HepG2 (cell line): Measurements from ENCODE around the gene P4HB. TPM values are rescaled to one million over a fixed set of nuclear protein-coding genes. Genes with fewer than 3 reads are reported as not detected.

Experiments used
- ARHGAP35 ChIP-seq: sonication (generic); formaldehyde crosslinking; IDR thresholded peaks from 2 replicates; pipeline ENCODE4 v1.9.0; 2022; ENCODE audit warnings: mild to moderate bottlenecking, inconsistent platforms, moderate library complexity, missing genetic modification reagents, borderline replicate concordance
- DR1 ChIP-seq: sonication (generic); formaldehyde crosslinking; IDR thresholded peaks from 2 replicates; pipeline ENCODE4 v1.8.0; 2021; ENCODE audit warnings: mild to moderate bottlenecking, missing genetic modification reagents, inconsistent platforms
- ESRRA ChIP-seq: sonication (generic); formaldehyde crosslinking; IDR thresholded peaks from 2 replicates; pipeline ENCODE4 v1.5.1; 2020; ENCODE audit warnings: mild to moderate bottlenecking, low read depth, missing genetic modification reagents
- HNRNPLL ChIP-seq: fragments of 200-400 bp; formaldehyde crosslinking; IDR thresholded peaks from 2 replicates; pipeline ENCODE4 v1.6.1; 2017; ENCODE audit warnings: mild to moderate bottlenecking, low read depth, low read length; ENCODE audit not compliant: poor library complexity, severe bottlenecking
- MXI1 ChIP-seq: IDR thresholded peaks from 3 replicates; pipeline ENCODE4 v1.6.1; 2012; ENCODE audit warnings: low read depth, low read length, inconsistent platforms, borderline replicate concordance
- MYC ChIP-seq: sonication (generic); formaldehyde crosslinking; IDR thresholded peaks from 2 replicates; pipeline ENCODE4 v1.9.0; 2021; ENCODE audit warnings: missing genetic modification reagents, borderline replicate concordance
- SKI ChIP-seq: fragments of 450-650 bp; IDR thresholded peaks from one replicate; pipeline ENCODE4 v1.6.1; 2018; ENCODE audit warnings: mild to moderate bottlenecking; ENCODE audit not compliant: partially characterized antibody
- SOX5 ChIP-seq: IDR thresholded peaks from 2 replicates; pipeline ENCODE4 v1.6.1; 2016; ENCODE audit warnings: borderline replicate concordance
- SP1 ChIP-seq, 2 experiments: fragments of 450-650 bp in 1 of 2; sonication (generic) in 1 of 2; formaldehyde crosslinking in 1 of 2; IDR thresholded peaks; 2 replicates each; pipeline versions ENCODE4 v1.4.0 to v1.6.1; 2016 to 2020; ENCODE audit warnings: missing genetic modification reagents in 1 of 2
- TCF7L2 ChIP-seq: IDR thresholded peaks from 2 replicates; pipeline ENCODE4 v1.6.1; 2011; ENCODE audit warnings: mild to moderate bottlenecking, low read depth, low read length, moderate library complexity
- U2AF2 ChIP-seq: fragments of 200-400 bp; formaldehyde crosslinking; IDR thresholded peaks from 2 replicates; pipeline ENCODE4 v1.6.1; 2017; ENCODE audit warnings: low read depth, mild to moderate bottlenecking, low read length
- ZFP36 ChIP-seq: fragments of 150-350 bp; IDR thresholded peaks from 2 replicates; pipeline ENCODE4 v1.6.1; 2018; ENCODE audit warnings: borderline replicate concordance, low read length, low read depth; ENCODE audit not compliant: partially characterized antibody
- ZNF768 ChIP-seq: sonication (generic); formaldehyde crosslinking; IDR thresholded peaks from 2 replicates; pipeline ENCODE4 v1.4.0; 2020; ENCODE audit warnings: missing genetic modification reagents
- ZNF792 ChIP-seq: IDR thresholded peaks from 2 replicates; pipeline ENCODE4 v1.6.1; 2016
- polyA plus RNA-seq, 8 experiments: library from polyadenylated mRNA; depleted of rRNA in 3 of 8; stranded (reverse) in 7 of 8; unstranded in 1 of 8; fragments of >200 nt; fragmentation: Illumina TruSeq in 4 of 8; extraction: Trizol in 4 of 8; gene quantifications; 2 replicates each; pipeline versions ENCODE4 v1.2.1 to v1.2.3, GENCODE V29; 2011 to 2016; ENCODE audit warnings: low read depth in 4 of 8, missing spikeins in 1 of 8, mixed read lengths in 1 of 8; ENCODE audit not compliant: insufficient read depth in 1 of 8
- total RNA-seq, 5 experiments: library from RNA; depleted of rRNA; stranded (reverse); fragments of >200 nt; fragmentation: Illumina TruSeq; extraction: Trizol; gene quantifications; 2 replicates each; pipeline ENCODE4 v1.2.3, GENCODE V29; 2016; ENCODE audit warnings: low read depth in 1 of 5
- TF ChIP-seq, protein P1 (sequence below): sonication (generic); formaldehyde crosslinking; IDR thresholded peaks from 2 replicates; pipeline ENCODE4 v1.8.1; 2022; ENCODE audit warnings: low read depth, mild to moderate bottlenecking, missing genetic modification reagents
- TF ChIP-seq, protein P2 (sequence below): fragments of 450-650 bp; IDR thresholded peaks from 2 replicates; pipeline ENCODE4 v1.6.1; 2016
- TF ChIP-seq, protein P3 (sequence below): sonication (generic); formaldehyde crosslinking; conservative IDR thresholded peaks from 2 replicates; pipeline ENCODE4 v1.4.0; 2020; ENCODE audit warnings: missing genetic modification reagents
- TF ChIP-seq, protein P4 (sequence below): sonication (generic); formaldehyde crosslinking; IDR thresholded peaks from 2 replicates; pipeline ENCODE4 v1.4.0; 2020; ENCODE audit warnings: missing genetic modification reagents

P4HB gene
- total and polyA plus RNA-seq, 2 of the 13 experiments (the other 11 are each of a cell fraction or from before 2014, with no cell fraction given): 185 to 782 TPM

DNA sequence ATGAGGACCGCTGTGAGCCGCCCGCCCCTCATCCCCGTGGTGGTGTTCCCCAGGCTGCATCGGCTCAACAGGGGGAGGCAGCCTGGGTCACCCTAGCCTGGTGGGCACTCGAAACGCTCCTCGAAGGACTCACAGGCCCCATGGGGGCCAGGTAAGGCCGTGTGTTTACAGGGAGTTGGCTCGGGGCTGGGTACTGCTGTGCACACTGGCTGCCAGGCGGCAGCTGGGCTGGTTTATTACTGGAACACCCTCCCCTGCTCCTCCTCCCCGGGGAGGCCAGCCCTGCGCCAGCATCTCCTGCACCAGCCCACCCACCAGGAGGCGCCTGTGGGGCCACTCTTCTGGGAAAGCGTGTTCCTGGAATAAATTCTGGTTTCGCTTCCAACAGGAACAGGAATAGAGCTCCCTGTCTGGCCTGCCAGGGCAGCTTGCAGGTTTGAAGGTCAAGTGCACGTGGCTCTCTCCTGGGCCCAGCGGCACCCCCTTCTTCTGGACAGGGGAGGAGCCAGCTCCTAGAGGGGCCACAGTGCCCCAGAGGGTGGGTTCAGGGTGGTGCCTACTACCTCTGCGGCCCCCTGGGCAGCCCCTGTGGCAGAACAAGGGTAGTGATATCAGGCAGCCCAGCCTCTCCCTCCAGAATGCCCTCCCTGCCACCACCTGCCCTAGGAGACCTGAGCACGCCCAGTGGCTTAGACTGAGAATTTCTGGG lies 38.6 kb downstream of the P4HB start (continued):
- 0 out of 2 replicates have a peak, but pooled peaks have one; percentile 47 for TF ChIP-seq DR1 (CRISPR knock-in tag)
- peak; percentile 59 for TF ChIP-seq SOX5 (CRISPR knock-in tag)
- TF ChIP-seq SKI: peak; percentile 85
- TF ChIP-seq, protein P1, sequence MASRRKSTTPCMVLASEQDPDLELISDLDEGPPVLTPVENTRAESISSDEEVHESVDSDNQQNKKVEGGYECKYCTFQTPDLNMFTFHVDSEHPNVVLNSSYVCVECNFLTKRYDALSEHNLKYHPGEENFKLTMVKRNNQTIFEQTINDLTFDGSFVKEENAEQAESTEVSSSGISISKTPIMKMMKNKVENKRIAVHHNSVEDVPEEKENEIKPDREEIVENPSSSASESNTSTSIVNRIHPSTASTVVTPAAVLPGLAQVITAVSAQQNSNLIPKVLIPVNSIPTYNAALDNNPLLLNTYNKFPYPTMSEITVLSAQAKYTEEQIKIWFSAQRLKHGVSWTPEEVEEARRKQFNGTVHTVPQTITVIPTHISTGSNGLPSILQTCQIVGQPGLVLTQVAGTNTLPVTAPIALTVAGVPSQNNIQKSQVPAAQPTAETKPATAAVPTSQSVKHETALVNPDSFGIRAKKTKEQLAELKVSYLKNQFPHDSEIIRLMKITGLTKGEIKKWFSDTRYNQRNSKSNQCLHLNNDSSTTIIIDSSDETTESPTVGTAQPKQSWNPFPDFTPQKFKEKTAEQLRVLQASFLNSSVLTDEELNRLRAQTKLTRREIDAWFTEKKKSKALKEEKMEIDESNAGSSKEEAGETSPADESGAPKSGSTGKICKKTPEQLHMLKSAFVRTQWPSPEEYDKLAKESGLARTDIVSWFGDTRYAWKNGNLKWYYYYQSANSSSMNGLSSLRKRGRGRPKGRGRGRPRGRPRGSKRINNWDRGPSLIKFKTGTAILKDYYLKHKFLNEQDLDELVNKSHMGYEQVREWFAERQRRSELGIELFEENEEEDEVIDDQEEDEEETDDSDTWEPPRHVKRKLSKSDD (CRISPR knock-in tag): no peak
- TF ChIP-seq, protein P2, sequence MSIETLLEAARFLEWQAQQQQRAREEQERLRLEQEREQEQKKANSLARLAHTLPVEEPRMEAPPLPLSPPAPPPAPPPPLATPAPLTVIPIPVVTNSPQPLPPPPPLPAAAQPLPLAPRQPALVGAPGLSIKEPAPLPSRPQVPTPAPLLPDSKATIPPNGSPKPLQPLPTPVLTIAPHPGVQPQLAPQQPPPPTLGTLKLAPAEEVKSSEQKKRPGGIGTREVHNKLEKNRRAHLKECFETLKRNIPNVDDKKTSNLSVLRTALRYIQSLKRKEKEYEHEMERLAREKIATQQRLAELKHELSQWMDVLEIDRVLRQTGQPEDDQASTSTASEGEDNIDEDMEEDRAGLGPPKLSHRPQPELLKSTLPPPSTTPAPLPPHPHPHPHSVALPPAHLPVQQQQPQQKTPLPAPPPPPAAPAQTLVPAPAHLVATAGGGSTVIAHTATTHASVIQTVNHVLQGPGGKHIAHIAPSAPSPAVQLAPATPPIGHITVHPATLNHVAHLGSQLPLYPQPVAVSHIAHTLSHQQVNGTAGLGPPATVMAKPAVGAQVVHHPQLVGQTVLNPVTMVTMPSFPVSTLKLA: peak; percentile 10; the same call in 1 of the 2 replicates
- peak; percentile 43 for TF ChIP-seq HNRNPLL
- 0 out of 2 replicates have a peak, but pooled peaks have one; percentile 21 for TF ChIP-seq ARHGAP35
- no peak for TF ChIP-seq TCF7L2
- peak; percentile 19; the same call in 1 of the 2 replicates for TF ChIP-seq ESRRA
- peak; percentile 64; the same call in 1 of the 2 replicates for TF ChIP-seq MYC (CRISPR knock-in tag)
- TF ChIP-seq ZNF792: peak; percentile 28; the same call in 1 of the 2 replicates
- TF ChIP-seq ZFP36: no peak
- peak; percentile 98 for TF ChIP-seq ZNF768 (CRISPR knock-in tag)
- TF ChIP-seq SP1 (IDR thresholded peaks at IDR 0.05): no peak
- peak; percentile 38; the same call in 1 of the 2 replicates for TF ChIP-seq SP1 (CRISPR knock-in tag; IDR thresholded peaks at IDR 0.05)
- no peak for TF ChIP-seq U2AF2
- TF ChIP-seq, protein P3, sequence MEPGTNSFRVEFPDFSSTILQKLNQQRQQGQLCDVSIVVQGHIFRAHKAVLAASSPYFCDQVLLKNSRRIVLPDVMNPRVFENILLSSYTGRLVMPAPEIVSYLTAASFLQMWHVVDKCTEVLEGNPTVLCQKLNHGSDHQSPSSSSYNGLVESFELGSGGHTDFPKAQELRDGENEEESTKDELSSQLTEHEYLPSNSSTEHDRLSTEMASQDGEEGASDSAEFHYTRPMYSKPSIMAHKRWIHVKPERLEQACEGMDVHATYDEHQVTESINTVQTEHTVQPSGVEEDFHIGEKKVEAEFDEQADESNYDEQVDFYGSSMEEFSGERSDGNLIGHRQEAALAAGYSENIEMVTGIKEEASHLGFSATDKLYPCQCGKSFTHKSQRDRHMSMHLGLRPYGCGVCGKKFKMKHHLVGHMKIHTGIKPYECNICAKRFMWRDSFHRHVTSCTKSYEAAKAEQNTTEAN: peak; percentile 61; the same call in 1 of the 2 replicates
- TF ChIP-seq MXI1: peak; percentile 61; the same call in 1 of the 3 replicates
- TF ChIP-seq, protein P4, sequence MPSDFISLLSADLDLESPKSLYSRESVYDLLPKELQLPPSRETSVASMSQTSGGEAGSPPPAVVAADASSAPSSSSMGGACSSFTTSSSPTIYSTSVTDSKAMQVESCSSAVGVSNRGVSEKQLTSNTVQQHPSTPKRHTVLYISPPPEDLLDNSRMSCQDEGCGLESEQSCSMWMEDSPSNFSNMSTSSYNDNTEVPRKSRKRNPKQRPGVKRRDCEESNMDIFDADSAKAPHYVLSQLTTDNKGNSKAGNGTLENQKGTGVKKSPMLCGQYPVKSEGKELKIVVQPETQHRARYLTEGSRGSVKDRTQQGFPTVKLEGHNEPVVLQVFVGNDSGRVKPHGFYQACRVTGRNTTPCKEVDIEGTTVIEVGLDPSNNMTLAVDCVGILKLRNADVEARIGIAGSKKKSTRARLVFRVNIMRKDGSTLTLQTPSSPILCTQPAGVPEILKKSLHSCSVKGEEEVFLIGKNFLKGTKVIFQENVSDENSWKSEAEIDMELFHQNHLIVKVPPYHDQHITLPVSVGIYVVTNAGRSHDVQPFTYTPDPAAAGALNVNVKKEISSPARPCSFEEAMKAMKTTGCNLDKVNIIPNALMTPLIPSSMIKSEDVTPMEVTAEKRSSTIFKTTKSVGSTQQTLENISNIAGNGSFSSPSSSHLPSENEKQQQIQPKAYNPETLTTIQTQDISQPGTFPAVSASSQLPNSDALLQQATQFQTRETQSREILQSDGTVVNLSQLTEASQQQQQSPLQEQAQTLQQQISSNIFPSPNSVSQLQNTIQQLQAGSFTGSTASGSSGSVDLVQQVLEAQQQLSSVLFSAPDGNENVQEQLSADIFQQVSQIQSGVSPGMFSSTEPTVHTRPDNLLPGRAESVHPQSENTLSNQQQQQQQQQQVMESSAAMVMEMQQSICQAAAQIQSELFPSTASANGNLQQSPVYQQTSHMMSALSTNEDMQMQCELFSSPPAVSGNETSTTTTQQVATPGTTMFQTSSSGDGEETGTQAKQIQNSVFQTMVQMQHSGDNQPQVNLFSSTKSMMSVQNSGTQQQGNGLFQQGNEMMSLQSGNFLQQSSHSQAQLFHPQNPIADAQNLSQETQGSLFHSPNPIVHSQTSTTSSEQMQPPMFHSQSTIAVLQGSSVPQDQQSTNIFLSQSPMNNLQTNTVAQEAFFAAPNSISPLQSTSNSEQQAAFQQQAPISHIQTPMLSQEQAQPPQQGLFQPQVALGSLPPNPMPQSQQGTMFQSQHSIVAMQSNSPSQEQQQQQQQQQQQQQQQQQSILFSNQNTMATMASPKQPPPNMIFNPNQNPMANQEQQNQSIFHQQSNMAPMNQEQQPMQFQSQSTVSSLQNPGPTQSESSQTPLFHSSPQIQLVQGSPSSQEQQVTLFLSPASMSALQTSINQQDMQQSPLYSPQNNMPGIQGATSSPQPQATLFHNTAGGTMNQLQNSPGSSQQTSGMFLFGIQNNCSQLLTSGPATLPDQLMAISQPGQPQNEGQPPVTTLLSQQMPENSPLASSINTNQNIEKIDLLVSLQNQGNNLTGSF (CRISPR knock-in tag): peak; percentile 80
